NCI-H226 (cell line): ENCODE data around the gene ERBB2.
"Not testable (repeated sequence)": the region's sequence is repeated elsewhere in the genome, so short reads cannot be mapped to it uniquely, and the experiment has no call there.

Experiments
- DNase-seq: peaks from one replicate; pipeline ENCODE4 v3.0.0-alpha.2; 2015

Gene ERBB2

DNA sequence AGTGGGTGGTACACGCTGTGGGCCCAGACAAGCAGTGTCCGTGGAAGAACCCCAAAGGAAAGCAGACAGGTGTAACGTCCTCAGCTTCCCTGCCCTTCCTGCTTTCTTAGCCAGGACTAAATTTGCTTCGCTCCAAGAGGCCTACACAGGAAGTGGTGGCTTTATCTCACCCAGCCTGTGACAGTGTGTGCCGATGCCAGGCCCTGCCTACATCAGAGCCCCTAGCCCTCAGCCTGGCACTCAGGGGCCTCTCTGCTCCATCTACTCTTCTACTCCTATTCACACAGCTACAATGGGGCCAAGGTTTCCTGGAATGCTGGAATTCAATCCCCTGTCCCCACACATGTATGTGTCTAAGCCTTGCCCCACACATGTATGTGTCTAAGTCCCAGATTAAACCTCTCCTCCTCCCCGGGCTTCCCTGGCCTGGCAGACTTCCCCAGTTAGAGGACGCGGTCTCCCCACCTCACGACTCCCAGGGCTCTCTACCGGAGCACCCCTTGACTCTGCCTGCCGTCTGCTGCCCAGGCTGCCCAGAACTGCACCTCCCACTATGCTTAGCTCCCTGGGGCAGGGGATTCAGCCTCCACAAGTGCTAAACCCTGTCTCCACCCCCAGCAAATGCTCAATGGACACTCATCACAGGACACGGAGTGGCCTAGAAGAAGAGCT, 20.2 kb upstream of the ERBB2 start:
- DNase-seq = no peak

DNA sequence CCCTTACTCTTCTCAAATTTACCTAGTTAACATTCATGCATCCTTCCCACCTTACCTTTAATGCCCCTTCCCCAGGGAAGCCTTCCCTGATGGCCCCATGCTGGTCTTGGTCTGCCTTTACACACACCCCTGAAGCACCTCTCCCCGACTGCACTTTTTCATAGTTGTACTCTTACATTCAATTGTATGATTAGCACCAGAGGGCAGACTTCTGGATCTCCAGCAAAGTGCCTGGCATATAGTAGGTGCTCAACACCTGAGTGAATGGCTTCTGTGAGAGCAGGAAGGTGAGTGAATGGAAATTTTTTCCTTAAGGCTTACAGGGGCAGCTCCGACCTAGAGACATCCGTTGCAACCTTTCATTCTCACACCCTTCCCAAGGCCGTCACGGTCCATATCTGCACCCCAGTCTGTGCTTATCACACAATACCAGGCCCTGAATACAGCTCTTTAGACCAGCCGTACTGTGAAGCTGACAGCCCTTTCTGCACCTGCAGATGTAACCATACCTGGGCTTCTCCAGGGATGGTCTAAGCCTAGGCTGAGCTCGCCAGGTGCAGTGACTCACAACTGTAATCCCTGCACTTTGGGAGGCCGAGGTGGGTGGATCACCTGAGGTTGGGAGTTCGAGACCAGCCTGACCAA, 16.4 kb upstream of the ERBB2 start:
- DNase-seq = no peak

DNA sequence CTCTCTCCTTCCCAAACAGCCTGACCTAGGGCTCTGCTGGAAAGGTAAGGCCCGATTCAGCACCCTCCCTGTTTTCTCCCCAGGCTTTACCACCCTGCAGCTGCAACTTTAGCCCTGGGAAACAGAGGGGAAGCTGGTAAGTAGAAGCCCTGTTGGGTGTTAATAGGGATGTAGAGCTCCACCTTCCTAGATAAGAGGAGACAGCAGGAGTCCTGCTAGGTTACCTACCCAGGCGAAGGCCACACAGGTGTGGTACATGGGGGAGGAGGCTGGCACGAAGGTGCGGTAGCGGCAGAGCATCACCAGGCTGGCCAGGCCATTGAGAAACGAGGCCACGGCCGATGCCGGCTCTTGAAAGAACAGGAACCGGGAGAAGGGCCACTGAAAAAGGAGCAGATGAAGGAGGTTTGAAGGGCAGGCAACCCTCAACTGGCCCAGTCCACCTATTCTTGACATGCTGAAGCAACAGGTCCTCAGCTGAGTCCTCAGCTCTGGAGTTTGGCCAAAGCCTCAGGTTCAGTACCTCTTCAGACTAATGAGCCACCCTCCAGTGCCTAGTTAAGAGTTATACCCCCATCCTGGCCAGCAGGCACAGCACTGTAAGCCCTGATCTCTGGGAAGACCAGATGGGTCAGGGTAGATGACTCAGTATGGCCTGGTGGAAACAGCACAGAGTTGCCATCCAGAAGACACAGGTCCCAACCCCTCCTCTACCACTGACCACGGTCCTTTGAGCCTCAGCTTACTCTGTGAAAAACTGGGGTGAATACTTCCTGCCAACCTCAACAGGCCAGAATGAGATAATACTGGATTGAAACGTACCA, 15.3 kb upstream of the ERBB2 start:
- DNase-seq = no peak

DNA sequence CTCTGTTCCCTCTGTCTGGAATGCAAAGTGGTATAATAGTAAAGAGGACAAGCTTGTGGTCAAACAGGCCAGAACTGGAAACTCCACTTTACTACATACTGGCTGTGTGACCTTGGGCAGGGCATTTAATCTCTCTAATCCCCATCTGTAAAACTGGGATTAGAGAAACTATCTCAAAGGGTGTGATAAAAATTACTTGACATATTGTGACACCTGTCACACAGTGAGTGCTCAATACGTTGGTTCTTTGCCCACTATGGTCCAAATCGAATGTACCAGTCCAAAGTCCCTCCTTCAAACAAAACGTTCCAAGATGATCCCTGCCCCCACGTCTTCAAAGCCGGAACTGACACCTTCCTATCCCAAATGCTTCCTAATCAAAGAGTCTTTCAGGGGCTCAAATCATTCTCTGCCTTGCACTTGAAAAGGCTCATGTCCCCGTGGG, 12.7 kb upstream of the ERBB2 start:
- DNase-seq = no peak

DNA sequence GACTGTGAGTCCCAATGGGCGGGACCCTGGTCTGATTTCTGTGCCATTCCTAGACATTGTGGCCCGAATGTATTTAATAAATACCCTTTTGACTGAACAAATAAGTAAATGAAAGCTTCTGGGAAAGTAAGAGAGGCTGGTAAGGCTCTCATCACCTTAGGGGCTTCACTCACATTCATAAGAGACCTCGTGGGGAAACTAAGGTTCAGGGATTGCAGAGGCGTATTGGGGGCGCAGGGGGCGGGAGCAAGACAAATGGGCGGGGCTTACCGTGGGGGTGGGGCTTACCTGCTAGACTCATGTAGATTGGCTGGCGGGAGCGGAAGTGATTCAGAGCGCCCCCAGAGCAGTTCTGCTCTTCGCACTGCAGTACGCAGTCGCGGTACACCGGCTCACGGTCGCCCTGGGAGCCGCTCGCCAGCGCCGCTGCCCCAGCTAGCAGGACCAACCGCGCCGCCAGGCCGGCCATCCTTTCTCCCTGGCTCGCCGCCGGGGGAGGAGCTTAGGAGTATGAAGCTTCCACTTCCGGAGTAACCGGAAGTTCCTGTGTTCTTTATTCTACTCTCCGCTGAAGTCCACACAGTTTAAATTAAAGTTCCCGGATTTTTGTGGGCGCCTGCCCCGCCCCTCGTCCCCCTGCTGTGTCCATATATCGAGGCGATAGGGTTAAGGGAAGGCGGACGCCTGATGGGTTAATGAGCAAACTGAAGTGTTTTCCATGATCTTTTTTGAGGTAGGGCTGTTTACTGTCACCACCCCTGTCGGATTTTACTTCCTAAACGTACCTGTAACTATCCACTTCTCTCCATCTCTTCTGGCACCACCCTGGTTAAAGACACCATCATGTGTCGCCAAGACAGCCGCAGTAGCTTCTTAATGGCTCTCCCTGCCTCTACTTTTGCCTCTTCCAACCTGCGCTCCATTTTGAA, 12.1 kb upstream of the ERBB2 start, which contains the start of gene PGAP3:
Gene PGAP3, minus strand, starts transcription at position 512 of the 929 bp plus-strand sequence. Its CDS starts 43 bp downstream, at position 469.
- DNase-seq = peak; percentile 94

DNA sequence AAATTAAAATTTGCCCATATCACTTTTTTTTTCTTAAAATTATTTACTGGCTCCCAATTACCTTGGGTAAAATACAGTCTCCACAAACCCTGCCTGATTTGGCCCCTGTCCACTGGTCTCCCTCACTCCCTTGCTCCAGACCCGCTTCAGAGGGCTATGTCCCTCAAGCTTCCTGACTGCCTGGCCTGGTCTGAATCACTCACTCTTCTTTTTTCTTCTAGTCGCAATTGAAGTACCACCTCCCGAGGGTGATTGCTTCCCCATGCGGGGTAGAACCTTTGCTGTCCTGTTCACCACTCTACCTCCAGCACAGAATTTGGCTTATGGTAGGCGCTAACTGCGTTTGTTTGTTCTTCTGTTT, 11.4 kb upstream of the ERBB2 start:
- DNase-seq = no peak

DNA sequence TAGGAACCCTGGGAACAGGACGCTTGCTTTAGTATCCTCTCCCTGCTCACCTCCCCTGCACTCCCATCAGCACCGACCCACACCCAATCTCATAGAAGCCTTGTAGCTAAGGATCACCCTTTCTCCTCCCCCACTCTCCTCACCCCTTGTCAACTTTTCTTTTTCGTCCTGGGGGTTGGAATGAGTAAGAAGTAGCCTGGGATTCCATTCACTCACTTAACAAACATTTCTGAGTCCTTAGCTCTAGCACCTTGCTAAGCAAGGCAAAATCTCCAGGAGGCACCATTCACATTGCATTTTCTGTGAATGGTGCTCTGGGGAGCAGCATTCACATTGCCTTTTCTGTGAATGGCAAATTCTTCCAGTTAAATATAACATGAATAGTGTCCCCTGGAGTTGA, 10.9 kb upstream of the ERBB2 start:
- DNase-seq = no peak

DNA sequence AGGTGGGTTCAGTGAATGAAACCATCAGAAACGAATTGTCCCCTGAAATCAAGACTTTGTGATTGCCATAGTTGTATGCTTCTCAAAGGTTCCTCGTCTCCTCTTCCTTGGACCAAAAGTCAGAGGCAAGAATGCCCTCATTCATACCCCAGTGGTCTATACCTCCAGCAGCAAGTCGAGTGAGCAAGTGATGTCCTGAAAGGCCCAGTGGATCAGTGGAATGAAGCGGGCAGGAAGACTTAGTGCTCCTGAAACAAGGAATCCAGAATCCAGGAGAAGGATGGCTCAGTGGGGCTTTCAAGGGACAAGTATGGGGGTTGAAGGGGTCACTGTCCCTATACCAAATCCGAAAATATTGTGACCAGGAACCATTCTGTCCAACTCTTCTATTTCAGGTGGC, 5.3 kb upstream of the ERBB2 start:
- no peak for DNase-seq

DNA sequence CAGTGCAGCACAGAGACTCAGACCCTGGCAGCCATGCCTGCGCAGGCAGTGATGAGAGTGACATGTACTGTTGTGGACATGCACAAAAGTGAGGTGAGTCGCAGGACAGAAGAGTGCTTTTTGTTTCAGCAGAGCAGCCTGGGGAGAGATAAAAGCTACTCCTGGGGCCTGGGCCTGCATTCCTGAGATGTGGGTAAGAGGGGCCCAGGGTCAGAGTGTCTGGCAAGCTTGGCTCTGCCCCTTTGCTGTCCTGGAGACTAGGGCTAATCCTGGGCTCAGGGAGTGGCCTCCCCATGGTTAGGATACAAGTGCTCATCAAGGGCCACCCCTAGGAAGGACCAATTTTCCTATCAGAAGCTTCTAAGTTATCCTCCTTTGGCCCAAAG, 4.8 kb upstream of the ERBB2 start:
- DNase-seq = no peak

DNA sequence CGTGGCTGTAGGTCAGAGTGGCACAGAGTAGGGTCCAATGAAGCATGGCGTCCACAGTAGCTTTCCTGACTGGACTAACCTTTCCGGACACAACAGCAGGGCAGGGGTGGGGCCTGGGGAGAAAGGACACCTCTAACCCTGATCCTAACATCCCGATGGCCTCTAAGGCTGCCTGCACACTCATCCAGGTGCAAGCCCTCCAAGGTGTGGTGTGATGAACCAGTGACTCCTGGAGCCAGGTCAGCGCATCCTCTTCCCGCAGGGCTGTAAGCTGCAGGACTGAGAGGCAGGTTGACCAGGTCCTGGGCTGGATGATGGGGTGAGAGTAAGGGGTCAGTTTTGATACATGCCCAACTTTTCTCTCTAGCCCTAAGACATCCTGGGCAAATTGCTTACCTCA, 3.1 kb upstream of the ERBB2 start:
- no peak for DNase-seq

DNA sequence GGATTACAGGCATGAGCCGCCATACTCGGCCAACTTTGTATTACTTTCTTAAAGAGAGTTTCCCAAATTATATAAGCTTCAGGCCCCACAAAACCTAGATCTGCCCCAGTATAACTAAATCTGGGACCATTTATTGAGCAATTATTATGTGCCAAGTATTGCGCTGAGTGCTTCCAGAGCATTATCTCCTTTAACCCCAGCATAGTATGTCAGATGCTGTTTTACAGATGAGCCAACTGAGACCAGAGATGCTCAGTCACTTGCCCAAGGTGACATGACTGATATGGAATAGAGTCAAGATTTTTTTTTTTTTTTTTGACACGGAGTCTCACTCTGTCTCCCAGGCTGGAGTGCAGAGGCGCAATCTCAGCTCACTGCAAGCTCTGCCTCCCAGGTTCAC, 1.9 kb upstream of the ERBB2 start:
- DNase-seq = no peak

DNA sequence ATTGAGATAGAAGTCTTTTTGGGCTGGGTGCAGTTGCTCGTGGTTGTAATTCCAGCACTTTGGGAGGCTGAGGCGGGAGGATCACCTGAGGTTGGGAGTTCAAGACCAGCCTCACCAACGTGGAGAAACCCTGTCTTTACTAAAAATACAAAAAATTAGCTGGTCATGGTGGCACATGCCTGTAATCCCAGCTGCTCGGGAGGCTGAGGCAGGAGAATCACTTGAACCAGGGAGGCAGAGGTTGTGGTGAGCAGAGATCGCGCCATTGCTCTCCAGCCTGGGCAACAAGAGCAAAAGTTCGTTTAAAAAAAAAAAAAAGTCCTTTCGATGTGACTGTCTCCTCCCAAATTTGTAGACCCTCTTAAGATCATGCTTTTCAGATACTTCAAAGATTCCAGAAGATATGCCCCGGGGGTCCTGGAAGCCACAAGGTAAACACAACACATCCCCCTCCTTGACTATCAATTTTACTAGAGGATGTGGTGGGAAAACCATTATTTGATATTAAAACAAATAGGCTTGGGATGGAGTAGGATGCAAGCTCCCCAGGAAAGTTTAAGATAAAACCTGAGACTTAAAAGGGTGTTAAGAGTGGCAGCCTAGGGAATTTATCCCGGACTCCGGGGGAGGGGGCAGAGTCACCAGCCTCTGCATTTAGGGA, 577 bp upstream of the ERBB2 start:
- DNase-seq = not testable (repeated sequence)

DNA sequence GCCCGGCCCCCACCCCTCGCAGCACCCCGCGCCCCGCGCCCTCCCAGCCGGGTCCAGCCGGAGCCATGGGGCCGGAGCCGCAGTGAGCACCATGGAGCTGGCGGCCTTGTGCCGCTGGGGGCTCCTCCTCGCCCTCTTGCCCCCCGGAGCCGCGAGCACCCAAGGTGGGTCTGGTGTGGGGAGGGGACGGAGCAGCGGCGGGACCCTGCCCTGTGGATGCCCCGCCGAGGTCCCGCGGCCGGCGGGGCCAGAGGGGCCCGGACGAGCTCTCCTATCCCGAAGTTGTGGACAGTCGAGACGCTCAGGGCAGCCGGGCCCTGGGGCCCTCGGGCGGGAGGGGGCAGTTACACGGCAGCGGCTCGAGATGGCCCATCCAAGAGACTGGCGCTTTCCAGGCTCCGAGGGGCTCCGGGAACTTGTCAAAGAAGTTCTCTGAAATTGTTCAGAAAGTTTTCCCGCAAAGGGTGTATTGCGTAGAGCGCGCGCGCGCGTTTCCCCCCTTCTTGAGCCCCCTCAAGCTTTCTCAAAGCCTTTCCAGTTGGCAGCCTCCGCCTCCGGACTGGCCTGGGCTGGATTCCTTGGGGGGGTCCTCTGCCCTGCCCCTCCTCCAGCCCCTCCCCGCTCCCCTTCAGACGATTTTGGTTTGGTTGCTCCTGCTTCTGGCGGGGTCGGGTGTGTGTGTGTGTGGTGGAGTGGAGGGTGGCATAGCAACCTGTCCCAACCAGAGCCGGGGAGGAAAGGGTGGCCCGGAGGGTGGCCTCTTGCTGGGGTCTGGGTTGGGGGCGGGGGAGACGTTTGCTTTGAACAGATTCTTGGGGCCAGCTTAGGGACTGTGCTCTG, 504 bp downstream of the ERBB2 start:
- DNase-seq = no peak

DNA sequence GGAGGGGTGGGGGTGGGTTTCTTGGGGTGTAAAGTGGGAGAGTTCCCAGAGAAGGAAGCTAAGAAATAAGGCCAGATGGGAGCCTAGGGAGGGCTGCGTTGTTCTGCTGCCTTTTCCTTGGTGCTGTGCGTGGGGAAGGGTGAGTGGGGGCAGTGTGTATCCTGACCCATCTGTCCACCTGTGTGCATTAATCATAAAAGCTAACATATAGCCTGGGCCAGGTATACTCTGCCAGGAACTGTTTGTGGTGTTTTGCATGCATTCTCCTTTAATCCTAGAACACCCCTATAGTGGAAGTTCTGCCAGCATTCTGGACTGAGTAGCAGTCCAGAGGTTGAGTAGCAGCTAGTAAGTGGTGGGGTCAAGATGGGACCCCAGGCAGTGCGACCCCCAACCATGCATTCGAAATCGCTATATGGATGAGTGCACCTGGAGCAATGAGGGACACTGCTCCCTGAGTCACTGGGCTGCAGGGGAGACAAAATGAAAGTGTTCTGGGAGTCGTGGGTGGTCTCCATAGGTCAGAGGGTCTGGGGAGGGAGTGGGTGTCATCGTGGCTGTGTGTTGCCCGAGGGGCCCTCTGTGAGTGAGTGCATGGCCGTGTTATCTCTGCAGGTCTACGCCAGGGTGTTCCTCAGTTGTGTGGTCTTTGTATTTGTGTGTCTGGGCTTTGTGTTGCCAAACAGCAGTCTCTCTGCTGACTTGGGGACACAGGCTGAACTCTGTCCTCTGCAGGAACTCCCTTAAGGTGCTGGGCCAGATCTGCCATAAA, 1.3 kb downstream of the ERBB2 start:
- DNase-seq = no peak

DNA sequence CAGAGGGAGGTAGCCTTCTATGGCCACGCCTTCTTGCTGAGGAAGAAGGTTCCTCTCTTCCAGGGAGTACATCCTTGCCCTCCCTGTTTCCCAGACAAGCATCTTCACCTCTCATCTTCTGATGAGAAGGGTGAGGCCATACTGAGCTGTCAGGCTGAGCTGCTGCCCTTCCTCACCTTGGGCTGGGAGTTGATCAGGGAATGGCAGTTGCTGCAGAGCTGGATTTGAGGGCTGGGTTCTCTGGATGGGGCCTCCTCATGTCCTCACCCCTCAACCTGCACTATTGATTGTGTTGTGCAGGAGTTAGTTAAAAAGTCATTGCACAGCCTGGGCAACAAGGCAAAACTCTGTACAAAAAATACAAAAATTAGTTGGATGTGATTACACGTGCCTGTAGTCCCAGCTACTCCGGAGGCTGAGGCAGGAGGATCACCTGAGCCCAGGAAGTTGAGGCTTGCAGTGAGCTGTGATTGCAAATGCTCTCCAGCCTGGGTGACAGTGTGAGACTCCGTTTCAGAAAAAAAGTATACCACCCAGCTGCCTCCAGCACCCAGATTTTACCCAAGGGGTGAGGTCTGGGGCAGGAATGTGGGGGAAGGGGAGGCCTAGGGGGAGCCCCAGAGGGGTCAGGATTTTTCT, 2.0 kb downstream of the ERBB2 start:
- DNase-seq = no peak

DNA sequence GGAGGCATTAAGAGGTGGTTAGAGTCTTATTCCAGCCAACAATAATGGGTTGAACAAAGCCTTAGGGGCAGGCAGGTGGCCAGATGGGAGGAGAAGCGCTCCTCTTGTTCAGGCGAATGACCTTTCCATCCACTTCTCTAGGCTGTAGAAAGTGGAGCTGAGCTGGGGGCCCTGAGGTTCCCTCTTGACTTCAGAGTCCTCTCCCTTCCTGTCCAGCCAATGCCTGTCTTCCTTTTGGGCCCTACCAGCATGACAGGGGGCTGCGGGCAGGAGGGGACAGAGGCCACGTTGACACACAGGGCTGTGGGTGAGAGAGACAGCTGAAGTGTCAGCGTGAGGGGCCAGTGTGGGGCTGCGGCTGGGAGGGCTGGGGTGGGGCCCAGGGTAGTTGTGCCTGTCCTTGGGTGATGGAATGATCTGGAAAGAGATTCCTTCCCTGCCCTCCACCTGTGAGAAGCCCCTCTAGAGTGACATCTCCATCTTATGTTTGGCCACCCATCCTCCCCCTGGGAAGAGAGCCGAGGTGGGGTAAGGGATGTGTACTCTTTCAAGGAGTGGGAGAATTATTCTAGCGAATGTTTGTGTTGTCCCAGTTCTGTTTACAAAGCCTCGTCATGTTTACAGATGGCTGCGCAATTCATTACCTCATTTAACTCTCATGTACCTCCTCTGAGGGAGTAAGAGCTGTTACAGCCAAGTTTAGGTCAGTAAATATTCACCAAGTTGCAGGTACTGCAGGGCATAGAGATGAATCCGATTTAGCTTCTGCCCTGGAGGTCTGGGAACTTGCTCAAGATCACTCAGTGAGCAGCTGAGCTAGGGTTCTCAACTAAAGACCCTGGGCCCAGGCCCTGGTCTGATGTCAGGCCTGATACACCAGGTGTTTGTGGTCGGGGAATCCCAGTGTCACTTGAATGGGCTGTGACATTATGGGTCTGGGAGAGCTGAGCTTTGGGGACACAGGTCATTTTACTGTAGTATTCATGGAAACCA, 3.3 kb downstream of the ERBB2 start:
- DNase-seq = no peak

DNA sequence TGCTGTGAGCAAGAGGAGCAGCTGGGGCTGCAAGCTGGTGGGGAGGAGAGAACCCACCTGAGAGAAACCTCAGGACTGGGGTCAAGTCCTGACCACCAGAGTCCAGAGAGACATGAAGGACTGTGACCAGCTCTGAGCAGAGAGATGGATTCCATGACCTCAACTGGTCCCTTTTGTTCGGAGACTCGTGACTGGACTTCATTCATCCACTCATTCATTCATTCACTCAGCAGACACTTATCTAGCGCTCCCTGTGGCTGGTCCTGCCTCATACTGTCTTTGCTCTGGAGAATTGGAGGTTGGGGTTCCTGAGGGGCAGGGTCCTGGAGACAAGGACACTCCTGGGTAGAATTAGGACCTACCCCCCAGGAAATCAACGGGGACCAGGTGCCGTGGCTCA, 4.0 kb downstream of the ERBB2 start:
- DNase-seq = no peak

DNA sequence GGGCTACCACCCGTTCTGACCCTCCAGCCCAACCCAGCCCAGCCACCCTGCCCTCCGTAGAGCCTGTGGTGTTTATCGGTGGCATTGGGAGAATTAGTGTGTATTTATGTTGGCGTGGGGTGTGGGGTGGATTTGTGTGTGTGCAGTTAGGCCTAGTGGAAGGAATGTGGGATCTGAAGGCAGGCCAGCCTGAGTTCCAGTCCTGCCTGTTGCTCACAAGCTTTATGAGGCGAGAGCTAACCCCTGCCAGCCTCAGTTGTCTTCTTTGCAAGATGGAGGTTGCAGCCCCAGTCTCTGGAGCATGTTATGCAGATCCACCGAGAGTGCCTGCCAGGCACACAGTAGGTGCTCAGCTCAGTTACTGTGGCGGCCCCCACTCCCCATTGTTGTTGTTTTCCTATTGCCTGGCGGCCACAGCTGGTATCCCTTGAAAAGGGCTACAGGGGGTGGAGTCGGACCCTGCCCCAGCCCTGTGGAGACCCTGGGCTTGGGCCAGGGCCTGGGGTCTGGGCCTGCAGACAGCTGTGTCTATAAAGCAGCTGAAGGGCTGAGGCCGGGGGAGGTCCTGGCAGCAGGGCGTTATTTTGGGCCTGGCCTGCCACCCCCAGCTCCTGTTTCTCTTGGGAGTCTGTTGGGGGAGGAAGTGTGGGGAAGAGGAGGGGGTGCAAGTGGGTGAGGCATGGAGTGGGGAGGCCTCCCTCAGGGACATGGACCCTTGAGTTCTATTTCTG, 5.1 kb downstream of the ERBB2 start:
- DNase-seq = no peak
